ENCODE results near the gene PFKL.
"Not testable (repeated sequence)": the region's sequence is repeated elsewhere in the genome, so short reads cannot be mapped to it uniquely, and the experiment has no call there.

Gene PFKL

GRCh38 chr21:44329086-44329889, 29.4 kb downstream of the PFKL start:
- no peak for DNase-seq

DNA sequence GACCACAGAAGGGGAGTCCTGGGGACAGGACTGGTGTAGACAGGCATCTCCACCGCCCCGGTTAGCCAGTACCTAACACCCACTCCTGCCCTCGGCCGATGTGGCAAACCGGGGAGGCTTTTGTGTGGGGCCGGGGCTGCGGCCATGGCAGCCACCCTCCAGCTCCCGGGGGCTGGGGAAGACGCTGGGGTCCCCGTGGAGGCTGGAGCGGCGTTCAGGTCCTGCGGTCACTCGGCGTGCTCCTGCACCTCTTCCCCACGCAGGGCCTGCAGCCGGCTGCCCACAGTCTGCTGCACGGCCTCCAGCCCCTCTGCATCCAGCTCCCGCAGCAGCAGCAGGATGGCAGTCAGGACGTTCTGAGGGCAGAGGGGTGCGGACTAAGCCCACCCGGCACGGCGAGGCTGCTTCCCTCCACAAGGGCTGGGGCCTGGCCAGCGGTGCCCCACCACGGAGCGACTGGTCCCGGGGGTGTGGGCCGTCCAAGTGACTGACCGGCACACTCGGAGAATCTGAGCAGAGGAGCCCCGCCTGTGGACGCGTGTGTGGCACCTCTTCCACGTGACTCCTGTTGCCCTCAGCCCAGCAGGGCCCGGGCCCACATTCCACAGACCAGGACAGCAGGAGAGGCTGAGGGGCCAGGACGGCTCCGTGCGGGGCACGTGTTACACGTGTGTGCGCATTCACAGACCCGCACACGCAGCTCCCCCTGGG, 30.3 kb downstream of the PFKL start:
- DNase-seq: no peak

GRCh38 chr21:44330698-44331097, 30.8 kb downstream of the PFKL start:
- no peak for DNase-seq

- no peak for DNase-seq
Measured at GRCh38 chr21:44331209-44331608, 31.4 kb downstream of the PFKL start.

DNA sequence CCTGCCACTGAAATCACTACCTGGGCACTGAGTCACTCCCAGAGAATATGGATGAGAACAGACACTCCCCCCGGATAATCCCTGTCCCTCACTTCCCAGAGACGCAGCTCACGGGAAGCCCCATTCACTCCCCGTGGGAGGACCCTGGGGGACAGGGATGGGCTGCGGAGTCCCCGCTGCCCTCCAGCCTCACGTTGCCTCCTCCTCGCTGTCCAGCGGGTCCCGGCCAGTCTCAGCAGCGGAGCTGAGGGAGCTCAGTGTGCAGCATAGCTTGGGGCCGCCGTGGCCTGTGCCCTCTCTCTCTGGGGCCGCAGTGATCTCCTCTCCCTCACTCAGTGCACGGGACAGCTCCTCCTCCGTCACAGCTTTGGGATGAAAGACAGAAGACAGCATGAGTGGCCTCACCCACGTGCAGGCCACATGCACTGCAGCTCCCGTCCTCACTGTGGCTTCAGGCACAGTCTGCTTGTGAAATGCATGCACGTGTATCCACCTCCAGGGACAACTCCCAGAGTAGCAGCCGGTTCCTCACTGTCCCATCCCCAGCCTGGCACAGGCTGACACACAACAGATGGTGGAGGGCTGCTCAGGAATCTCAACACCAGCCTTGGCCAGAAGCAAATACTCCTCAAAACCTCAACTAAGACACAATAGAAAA, 31.9 kb downstream of the PFKL start:
- no peak for DNase-seq

DNA sequence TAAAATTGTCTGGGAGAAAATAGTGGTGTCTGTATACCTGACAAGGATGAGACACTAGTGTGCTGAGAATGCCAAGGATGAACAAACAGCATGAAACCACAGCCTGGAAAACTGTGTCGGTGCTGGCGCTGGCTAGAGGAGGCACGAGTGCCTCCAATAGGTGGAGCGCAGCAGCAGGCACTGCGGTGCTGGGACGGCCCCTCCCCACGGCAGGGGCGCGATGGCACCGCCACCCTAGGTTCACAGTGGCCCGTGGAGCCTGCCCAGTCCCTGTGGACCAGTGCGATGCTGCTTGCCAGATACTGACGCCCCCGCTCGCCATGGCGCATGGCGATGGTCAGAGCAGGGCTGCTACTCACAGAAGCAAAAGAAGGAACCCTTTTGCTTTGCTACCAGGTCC, 32.5 kb downstream of the PFKL start:
- DNase-seq: no peak

DNA sequence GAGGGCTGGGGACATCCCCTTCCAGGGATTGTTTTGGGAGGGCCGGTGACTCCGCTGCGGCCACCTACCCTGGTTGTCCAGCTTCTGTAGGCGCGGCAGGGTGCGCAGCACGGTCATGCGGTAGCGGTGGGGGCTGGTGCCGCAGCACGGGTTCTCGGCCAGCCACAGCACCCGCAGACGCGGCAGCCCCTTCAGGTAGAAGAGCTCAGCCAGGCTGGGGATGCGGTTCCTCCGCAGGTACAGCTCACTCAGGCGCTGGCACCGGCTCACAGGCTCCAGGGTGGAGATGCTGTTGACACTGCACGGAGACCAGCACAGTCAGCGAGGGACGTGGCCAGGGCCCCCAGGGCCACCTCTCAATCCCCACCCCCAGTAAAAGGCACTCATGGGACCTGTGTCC, 33.1 kb downstream of the PFKL start:
- DNase-seq: no peak

- DNase-seq: no peak
Measured at GRCh38 chr21:44333509-44334328, 33.9 kb downstream of the PFKL start.

GRCh38 chr21:44334329-44335030, 34.6 kb downstream of the PFKL start:
- no peak for DNase-seq

GRCh38 chr21:44335266-44336059, 35.6 kb downstream of the PFKL start:
- DNase-seq: no peak

DNA sequence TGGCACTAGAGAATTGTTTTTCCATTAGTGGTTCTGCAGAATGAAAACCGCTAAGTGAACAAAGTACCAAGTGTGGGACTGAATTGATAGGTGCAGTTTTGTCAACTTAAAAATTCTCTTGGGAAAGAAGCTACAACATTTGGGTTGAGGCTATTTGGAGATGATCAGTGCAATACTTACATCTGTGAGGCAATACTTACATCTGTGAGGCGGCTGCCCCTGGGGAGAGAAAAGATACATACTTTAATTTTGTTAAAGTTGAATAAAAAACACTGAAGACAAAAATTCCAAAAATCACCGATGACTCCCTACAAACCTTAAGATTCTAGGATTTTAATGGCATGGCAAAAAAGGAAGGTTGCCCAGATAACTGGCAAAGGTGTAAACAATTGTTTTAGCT, 37.6 kb downstream of the PFKL start:
- DNase-seq: no peak

- DNase-seq: no peak
Measured at GRCh38 chr21:44337941-44338895, 38.4 kb downstream of the PFKL start.

GRCh38 chr21:44338971-44339910, 39.4 kb downstream of the PFKL start, which contains the start of gene CFAP410:
CFAP410 (minus strand) TSS chr21:44339390; CDS start chr21:44339194, 196 bp downstream.
- peak; percentile 97 for DNase-seq

DNA sequence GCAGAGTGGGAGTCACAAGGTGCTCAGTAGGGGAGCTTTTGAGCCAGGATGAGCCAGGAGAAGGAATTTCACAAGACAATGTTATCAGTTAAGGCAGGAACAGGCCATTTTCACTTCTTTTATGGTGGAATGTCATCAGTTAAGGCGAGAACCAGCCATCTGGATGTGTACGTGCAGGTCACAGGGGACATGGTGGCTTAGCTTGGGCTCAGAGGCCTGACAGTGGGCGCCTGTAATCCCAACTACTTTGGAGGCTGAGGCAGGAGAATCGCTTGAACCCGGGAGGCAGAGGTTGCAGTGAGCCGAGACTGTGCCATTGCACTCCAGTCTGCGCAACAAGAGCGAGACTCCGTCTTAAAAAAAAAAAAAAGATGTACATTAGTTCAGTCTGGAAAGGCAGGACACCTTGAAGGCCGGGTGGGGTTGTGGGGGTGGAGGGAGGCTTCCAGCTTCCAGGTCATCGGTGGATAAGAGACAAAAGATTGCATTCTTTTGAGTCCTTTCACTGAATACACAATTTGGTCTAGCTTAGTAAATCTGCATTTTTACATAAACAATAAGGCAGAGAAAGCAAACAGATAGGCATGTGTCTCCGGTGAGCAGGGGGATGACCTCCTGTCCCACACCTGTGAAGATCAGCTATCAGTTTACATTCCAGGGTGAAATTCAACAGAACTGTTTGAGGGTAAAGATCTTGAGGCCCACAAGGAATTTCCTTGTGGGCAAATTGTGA, 42.0 kb downstream of the PFKL start:
- not testable (repeated sequence) for DNase-seq

DNA sequence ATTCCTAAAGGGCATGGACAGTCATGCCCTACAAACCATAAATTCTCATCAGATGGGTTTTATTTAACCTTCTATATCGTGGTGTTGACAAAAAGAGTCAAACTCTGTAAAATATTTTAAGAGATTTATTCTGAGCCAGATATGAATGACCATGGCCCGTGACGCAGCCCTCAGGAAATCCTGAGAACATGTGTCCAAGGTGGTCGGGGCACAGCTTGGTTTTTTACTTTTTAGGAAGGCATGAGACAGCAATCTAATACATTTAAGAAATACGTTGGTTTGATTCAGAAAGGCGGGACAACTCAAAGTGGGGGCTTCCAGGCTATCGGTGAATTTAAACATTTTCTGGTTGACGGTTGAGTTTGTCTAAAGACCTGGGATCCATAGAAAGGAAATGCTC, 43.1 kb downstream of the PFKL start:
- DNase-seq: not testable (repeated sequence)

DNA sequence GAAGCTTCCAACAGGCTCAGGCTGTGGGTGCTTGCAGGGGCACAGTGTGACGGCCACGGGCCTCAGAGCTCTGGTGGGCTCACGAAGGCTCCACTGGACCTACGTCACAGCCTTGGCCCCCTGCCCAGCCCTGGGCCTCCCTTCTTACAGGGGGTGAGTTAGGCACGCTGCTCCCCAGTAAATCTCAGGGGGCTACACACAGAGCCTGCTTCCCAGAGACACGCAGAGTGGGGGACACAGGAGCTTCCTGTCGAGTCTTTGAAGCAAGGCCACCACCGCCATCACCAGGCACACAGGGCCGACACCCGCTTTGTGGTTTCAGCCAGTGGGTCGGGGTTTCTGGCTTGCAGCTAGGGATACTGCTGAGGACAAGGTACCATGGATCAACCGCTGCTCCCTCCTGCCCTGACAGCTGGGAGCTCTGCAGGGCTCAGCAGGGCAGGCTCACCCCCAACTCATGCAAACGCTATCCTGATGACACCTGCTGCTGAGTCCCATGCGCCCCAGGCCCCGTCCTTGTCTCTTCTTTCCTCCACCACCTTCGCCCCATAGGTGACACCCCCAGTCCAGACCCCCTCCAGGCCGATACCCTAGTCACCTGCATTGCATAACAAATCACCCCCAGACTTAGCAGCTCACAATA, 44.8 kb downstream of the PFKL start:
- DNase-seq: no peak

- DNase-seq: no peak
Measured at GRCh38 chr21:44345495-44345894, 45.6 kb downstream of the PFKL start.

All from activated CD4-positive, alpha-beta T cell treated with anti-CD3 and anti-CD28 coated beads, Interleukin-10, Interleukin-2, amounts not matched to agents 100 ng/mL and 50 ng/mL, durations not matched to agents 16 hours and 8 hours (primary cell).